A673 (cell line): ENCODE measurements around the gene SLC16A8. TPM values are rescaled to one million over a fixed set of nuclear protein-coding genes. Genes with fewer than 3 reads are reported as not detected.

Experiments used
- BruUV-seq: library from RNA; stranded (reverse); fragments of 400-500 nt; replicated peaks from 2 replicates; lab custom pipeline; 2021; lab: Mats Ljungman, UMichigan
- CTCF ChIA-PET: fragments of 300-600 bp; sonication (Branson Sonifier 250); formaldehyde crosslinking; loops from one replicate; lab custom pipeline; 2022; ENCODE audit warnings: antibody characterized with exemption; lab: Charles Lee
- POLR2A ChIA-PET: fragments of 300-600 bp; sonication (Branson Sonifier 250); formaldehyde crosslinking; loops from one replicate; lab custom pipeline; 2022; ENCODE audit warnings: antibody characterized with exemption; ENCODE audit not compliant: low non-redundant PET; lab: Charles Lee
- DNase-seq: peaks from one replicate; pipeline ENCODE4 v3.0.0-alpha.2; 2015; ENCODE audit warnings: low spot score
- H3K27ac ChIP-seq: fragments of 200-600 bp; sonication (generic); 2 replicates; pipeline ENCODE4 v1.5.1; 2016; ENCODE audit warnings: mixed run types, low read depth, mild to moderate bottlenecking, mixed read lengths, antibody characterized with exemption, low read length; ENCODE audit not compliant: poor library complexity, severe bottlenecking
- H3K27me3 ChIP-seq: fragments of 200-600 bp; sonication (generic); replicated peaks from 2 replicates; pipeline ENCODE4 v1.6.1; 2017; ENCODE audit warnings: mixed run types, low read depth, mild to moderate bottlenecking, mixed read lengths, antibody characterized with exemption, low read length; ENCODE audit not compliant: insufficient read depth, poor library complexity
- H3K36me3 ChIP-seq: fragments of 200-600 bp; sonication (generic); 2 replicates; pipeline ENCODE4 v1.6.1; 2016; ENCODE audit warnings: mixed run types, mild to moderate bottlenecking, mixed read lengths, antibody characterized with exemption, low read length; ENCODE audit not compliant: insufficient read depth, poor library complexity, severe bottlenecking
- H3K4me1 ChIP-seq: fragments of 200-600 bp; sonication (generic); 2 replicates; pipeline ENCODE4 v1.6.1; 2017; ENCODE audit warnings: mixed run types, mild to moderate bottlenecking, mixed read lengths, antibody characterized with exemption, low read length; ENCODE audit not compliant: insufficient read depth, poor library complexity, severe bottlenecking
- H3K4me3 ChIP-seq: fragments of 200-600 bp; sonication (generic); 2 replicates; pipeline ENCODE4 v1.5.1; 2016; ENCODE audit warnings: low read depth, mixed run types, mild to moderate bottlenecking, mixed read lengths, low read length; ENCODE audit not compliant: poor library complexity, severe bottlenecking
- H3K9me3 ChIP-seq: fragments of 200-600 bp; sonication (generic); 2 replicates; pipeline ENCODE4 v1.6.1; 2016; ENCODE audit warnings: mixed run types, low read depth, mild to moderate bottlenecking, mixed read lengths, antibody characterized with exemption, low read length; ENCODE audit not compliant: poor library complexity, severe bottlenecking
- EZH2 ChIP-seq: fragments of 200-600 bp; sonication (generic); IDR thresholded peaks from 2 replicates; pipeline ENCODE4 v1.6.1; 2017; ENCODE audit warnings: borderline replicate concordance, low read depth, mild to moderate bottlenecking, mixed read lengths, antibody characterized with exemption, low read length; ENCODE audit not compliant: poor library complexity, severe bottlenecking
- intact Hi-C: fragments of 100-400 bp; cut with micrococcal nuclease; formaldehyde crosslinking; loops from one replicate; pipeline ENCODE4 v1.10.0; 2022; ENCODE audit not compliant: unreplicated experiment
- total RNA-seq: library from RNA; stranded (reverse); gene quantifications from 2 replicates; pipeline ENCODE4 v1.2.3, GENCODE V29; 2021
- TF ChIP-seq, protein P1 (sequence below): fragments of 300-800, 200-600 bp; sonication (generic); conservative IDR thresholded peaks from 2 replicates; pipeline ENCODE4 v1.5.1; 2017; ENCODE audit warnings: low read depth, mild to moderate bottlenecking, antibody characterized with exemption, low read length, moderate library complexity, mixed read lengths

The SLC16A8 gene
- total RNA-seq, 1 experiment from 2014 or later: not detected

DNA sequence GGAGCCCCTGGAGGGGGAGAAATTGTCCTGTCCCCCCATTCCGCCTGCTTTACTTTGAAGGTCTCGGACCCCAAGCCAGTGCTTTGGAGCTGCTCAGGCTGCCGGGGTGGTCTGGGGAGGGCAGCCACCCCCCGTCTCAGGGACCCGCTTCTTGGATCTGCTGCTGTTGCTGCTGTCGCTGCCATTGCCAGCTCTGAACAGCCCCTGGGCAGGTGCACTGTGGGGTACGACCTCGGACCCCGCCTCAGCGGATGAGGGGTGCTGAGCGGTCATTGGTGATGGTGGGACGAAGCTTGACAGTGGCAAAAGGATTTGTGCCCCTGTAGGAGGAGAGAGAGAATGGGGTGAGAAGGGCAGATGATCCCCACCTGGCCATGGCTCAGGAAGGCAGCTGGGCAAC lies 1.1 kb upstream of the SLC16A8 start:
- Histone ChIP-seq H3K4me3 (no peak overlapping the region), H3K9me3 (no peaks in the 10 kb centered on the region), H3K27ac (no peak overlapping the region), H3K36me3 (no peaks in the 10 kb centered on the region), H3K27me3 (peaks cover 18% of the 10 kb centered on the region), H3K4me1 (peaks cover 19% of the 10 kb centered on the region)
- intact Hi-C loops: no loop called here
- ChIA-PET POLR2A (no interaction called here), CTCF (no interaction called here)
- no peak for DNase-seq
- BruUV-seq: no TSS peak
- TF ChIP-seq, protein P1, sequence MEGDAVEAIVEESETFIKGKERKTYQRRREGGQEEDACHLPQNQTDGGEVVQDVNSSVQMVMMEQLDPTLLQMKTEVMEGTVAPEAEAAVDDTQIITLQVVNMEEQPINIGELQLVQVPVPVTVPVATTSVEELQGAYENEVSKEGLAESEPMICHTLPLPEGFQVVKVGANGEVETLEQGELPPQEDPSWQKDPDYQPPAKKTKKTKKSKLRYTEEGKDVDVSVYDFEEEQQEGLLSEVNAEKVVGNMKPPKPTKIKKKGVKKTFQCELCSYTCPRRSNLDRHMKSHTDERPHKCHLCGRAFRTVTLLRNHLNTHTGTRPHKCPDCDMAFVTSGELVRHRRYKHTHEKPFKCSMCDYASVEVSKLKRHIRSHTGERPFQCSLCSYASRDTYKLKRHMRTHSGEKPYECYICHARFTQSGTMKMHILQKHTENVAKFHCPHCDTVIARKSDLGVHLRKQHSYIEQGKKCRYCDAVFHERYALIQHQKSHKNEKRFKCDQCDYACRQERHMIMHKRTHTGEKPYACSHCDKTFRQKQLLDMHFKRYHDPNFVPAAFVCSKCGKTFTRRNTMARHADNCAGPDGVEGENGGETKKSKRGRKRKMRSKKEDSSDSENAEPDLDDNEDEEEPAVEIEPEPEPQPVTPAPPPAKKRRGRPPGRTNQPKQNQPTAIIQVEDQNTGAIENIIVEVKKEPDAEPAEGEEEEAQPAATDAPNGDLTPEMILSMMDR: no peak
- TF ChIP-seq EZH2: no peak

DNA sequence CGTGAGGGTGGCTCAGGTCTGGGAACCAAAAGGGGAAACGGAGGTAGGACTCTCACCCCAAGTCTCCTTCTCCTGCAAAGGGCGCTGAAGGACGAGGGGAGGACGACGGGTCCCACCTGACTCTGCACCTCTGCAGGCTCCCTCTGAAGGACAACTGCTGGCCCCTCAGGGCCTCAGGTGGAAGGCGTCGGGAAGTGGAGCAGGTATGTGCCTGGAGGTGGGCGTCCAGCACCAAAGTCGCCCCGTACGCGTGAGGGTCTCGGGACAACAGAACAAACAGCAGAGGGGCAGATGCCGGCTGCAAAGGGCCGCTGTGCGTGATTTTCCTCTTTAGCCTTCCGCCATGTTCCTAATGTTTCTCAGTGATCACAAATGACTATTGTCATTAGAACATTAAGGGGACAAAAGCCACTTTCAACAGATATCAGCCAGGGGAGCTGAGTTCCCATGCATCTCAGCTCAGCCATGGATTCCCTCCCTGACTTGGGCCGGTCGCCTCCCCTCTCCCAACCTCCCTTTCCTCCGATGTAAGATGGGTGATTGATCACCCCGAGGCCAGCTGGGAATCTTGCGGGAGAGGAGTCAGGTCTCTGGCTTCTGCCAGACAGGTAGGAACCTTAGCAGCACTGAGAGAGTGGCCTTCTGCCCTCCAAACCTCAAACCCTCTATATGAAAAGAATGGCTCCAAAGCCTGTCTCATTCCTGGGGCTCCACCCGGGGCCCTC lies 836 bp downstream of the SLC16A8 start:
- Histone ChIP-seq H3K27ac (no peak overlapping the region), H3K27me3 (peaks cover 18% of the 10 kb centered on the region), H3K9me3 (no peaks in the 10 kb centered on the region), H3K4me3 (no peak overlapping the region), H3K4me1 (peaks cover 12% of the 10 kb centered on the region), H3K36me3 (no peaks in the 10 kb centered on the region)
- TF ChIP-seq, protein P1: no peak
- TF ChIP-seq EZH2: no peak
- no peak for DNase-seq
- no TSS peak for BruUV-seq
- CTCF ChIA-PET: no interaction called here
- POLR2A ChIA-PET: interaction anchor here (0.6 kb wide), 1 partner anchor 18 kb away, joined by 17 read pairs; no protein-coding TSS in a partner anchor
- intact Hi-C loops: no loop called here

DNA sequence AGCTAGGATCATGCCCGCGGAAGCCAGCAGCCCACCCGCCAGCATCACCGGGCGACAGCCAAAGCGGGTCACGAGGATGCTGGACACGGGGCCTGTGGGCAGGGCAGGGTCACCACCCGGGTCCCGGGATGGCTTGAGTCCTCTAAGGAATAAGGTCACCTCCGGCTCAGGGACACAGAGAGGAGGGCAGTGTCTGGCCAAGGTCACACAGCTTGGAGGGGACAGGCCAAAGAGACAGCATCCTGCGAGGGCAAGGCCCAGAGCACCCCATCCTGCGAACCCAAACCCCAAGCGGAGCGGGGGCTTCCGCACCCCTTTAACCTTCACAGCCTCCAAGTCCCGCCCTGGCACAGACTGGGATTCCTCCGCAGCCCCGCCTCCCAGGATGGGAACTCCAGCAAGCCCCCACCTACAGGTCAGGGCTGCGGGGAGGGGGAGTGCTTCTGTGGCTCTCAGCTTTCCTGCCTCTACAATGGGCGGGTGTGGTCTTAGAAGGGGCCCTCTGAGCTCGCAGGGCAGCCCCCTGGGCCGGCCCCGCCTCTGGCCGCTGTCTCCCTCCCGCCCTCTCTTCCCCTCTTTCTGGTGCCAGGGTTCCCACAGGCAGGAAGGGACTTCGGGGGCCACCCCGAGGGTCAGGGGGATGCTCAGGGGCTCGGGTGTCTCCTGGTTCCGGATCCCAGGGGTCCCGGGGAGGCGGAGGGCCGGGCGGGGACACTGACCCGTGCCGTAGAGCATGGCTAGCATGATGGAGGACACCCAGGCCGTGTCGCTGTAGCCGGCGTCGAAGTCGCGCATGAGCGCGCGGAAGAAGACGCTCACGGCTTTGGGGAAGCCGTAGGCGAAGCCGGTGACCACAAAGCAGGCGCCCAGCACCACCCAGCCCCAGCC lies 1.8 kb downstream of the SLC16A8 start:
- TF ChIP-seq, protein P1: no peak
- no peak for TF ChIP-seq EZH2
- H3K9me3 ChIP-seq: no peaks in the 10 kb centered on the region
- no TSS peak for BruUV-seq
- no peaks in the 10 kb centered on the region for H3K36me3 ChIP-seq
- peaks cover 12% of the 10 kb centered on the region for H3K4me1 ChIP-seq
- H3K4me3 ChIP-seq: peak overlapping the region; percentile 36
- intact Hi-C loops: no loop called here
- ChIA-PET CTCF (no interaction called here), POLR2A (no interaction called here)
- no peak overlapping the region for H3K27ac ChIP-seq
- peaks cover 18% of the 10 kb centered on the region for H3K27me3 ChIP-seq
- DNase-seq: no peak
